ENCODE measurements around the gene POGLUT3.

DNA sequence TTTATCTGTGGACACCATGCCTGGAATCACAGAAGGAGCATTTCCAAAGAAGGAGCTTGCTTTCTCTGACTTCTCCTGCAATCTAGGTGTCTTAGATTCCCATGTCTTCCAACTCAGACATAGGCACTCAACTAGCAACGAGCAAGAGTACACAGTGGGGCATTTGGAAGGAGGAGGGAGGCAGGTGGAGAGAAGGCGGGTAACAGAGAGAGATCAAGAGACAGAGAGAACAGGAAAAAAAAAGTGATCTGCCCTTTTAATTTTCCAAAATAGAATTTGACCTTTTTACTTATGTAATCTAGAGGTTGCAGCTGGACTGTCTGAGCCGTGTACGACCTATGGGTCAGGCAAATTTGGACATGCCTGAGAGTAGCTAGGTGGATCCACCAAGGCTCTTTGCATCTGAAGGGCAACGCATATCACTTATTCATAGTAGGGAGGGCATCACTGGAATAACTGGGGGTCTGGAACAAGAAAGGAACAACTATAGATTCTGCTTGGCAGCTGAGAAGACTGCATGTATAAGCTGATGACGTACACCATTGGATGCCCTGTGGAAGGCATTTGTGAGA is 37.3 kb upstream of the POGLUT3 start:
- no peak for TF ChIP-seq CTCF (IDR thresholded peaks at IDR 0.05)
- TF ChIP-seq POLR2AphosphoS5 (IDR thresholded peaks at IDR 0.05) = no peak
- TF ChIP-seq EP300 (IDR thresholded peaks at IDR 0.05) = no peak
- TF ChIP-seq POLR2A (IDR thresholded peaks at IDR 0.05) = no peak
